Activated CD4-positive, alpha-beta T cell treated with anti-CD3 and anti-CD28 coated beads, Interleukin-2, amount 50 U/mL, for 16 hours (primary cell): Measurements from ENCODE around the gene ATRNL1.
"Not testable (repeated sequence)": the region's sequence is repeated elsewhere in the genome, so short reads cannot be mapped to it uniquely, and the experiment has no call there.

ENCODE experiments used
- DNase-seq: peaks from one replicate; pipeline ENCODE4 v3.0.0-alpha.2; 2020

The ATRNL1 gene

GRCh38 chr10:115222039-115222438, 128.9 kb downstream of the ATRNL1 start:
- DNase-seq = no peak

- DNase-seq = no peak
Measured at GRCh38 chr10:115239761-115240160, 146.6 kb downstream of the ATRNL1 start.

- no peak for DNase-seq
Measured at GRCh38 chr10:115250784-115251183, 157.6 kb downstream of the ATRNL1 start.

- not testable (repeated sequence) for DNase-seq
Measured at GRCh38 chr10:115253765-115254164, 160.6 kb downstream of the ATRNL1 start.

GRCh38 chr10:115272482-115272881, 179.3 kb downstream of the ATRNL1 start:
- DNase-seq = no peak

GRCh38 chr10:115278294-115278693, 185.1 kb downstream of the ATRNL1 start:
- no peak for DNase-seq

GRCh38 chr10:115295213-115295805, 202.1 kb downstream of the ATRNL1 start:
- no peak for DNase-seq

- no peak for DNase-seq
Measured at GRCh38 chr10:115300080-115300479, 206.9 kb downstream of the ATRNL1 start.

- not testable (repeated sequence) for DNase-seq
Measured at GRCh38 chr10:115319669-115320068, 226.5 kb downstream of the ATRNL1 start.

- DNase-seq = no peak
Measured at GRCh38 chr10:115321360-115321759, 228.2 kb downstream of the ATRNL1 start.

- no peak for DNase-seq
Measured at GRCh38 chr10:115328331-115328730, 235.2 kb downstream of the ATRNL1 start.

- no peak for DNase-seq
Measured at GRCh38 chr10:115335366-115335765, 242.2 kb downstream of the ATRNL1 start.

GRCh38 chr10:115355162-115355760, 262.1 kb downstream of the ATRNL1 start:
- peak; percentile 51 for DNase-seq

- DNase-seq = not testable (repeated sequence)
Measured at GRCh38 chr10:115367920-115368319, 274.8 kb downstream of the ATRNL1 start.

- DNase-seq = no peak
Measured at GRCh38 chr10:115379064-115379463, 285.9 kb downstream of the ATRNL1 start.

GRCh38 chr10:115384665-115385064, 291.5 kb downstream of the ATRNL1 start:
- DNase-seq = no peak

- DNase-seq = no peak
Measured at GRCh38 chr10:115390607-115391006, 297.4 kb downstream of the ATRNL1 start.

- no peak for DNase-seq
Measured at GRCh38 chr10:115398026-115398425, 304.9 kb downstream of the ATRNL1 start.

GRCh38 chr10:115402699-115403098, 309.5 kb downstream of the ATRNL1 start:
- no peak for DNase-seq

GRCh38 chr10:115405838-115406237, 312.7 kb downstream of the ATRNL1 start:
- not testable (repeated sequence) for DNase-seq

GRCh38 chr10:115409347-115409746, 316.2 kb downstream of the ATRNL1 start:
- DNase-seq = no peak

- peak; percentile 42 for DNase-seq
Measured at GRCh38 chr10:115417585-115418265, 324.6 kb downstream of the ATRNL1 start.

GRCh38 chr10:115422624-115423023, 329.5 kb downstream of the ATRNL1 start:
- DNase-seq = no peak

GRCh38 chr10:115427611-115428010, 334.4 kb downstream of the ATRNL1 start:
- no peak for DNase-seq
